Measurements from ENCODE around the gene CACNA1C.

DNA sequence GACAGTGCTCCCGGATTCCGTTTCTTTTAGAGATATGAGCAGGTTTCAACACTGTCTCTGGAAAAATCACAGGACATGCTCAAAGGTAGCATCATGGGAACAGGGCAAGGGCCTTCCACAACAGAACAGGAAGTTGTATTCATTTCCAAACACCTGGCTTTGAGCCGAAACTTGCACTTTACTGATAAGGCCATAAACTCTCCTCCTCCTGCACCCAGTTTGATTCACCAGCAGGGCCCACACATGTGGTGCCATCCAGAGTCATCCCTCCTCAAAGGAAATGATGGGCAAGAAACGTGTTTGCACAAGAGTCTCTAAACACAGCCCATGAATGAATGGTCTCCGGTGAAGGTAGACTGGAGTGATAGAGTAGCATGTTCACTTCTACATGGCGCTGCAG lies 473.6 kb downstream of the CACNA1C start:
- TF ChIP-seq, protein P1, sequence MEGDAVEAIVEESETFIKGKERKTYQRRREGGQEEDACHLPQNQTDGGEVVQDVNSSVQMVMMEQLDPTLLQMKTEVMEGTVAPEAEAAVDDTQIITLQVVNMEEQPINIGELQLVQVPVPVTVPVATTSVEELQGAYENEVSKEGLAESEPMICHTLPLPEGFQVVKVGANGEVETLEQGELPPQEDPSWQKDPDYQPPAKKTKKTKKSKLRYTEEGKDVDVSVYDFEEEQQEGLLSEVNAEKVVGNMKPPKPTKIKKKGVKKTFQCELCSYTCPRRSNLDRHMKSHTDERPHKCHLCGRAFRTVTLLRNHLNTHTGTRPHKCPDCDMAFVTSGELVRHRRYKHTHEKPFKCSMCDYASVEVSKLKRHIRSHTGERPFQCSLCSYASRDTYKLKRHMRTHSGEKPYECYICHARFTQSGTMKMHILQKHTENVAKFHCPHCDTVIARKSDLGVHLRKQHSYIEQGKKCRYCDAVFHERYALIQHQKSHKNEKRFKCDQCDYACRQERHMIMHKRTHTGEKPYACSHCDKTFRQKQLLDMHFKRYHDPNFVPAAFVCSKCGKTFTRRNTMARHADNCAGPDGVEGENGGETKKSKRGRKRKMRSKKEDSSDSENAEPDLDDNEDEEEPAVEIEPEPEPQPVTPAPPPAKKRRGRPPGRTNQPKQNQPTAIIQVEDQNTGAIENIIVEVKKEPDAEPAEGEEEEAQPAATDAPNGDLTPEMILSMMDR (conservative IDR thresholded peaks at IDR 0.05 in 1 of 2, IDR thresholded peaks at IDR 0.05 in 1 of 2; ENCODE audit: extremely low read depth in 1 of 2, insufficient read depth in 1 of 2, low read depth in 1 of 2, low read length in 2 of 2): no peak
- no peak for TF ChIP-seq EZH2 (IDR thresholded peaks at IDR 0.05; ENCODE audit: borderline replicate concordance, low read length)
